K562 (cell line): ENCODE data around the gene PTPRF. TPM values are rescaled to one million over a fixed set of nuclear protein-coding genes. Genes with fewer than 3 reads are reported as not detected.

ENCODE experiments used
- ATAC-seq: fragments of 200-7000 bp; cut with Tn5 transposase; 3 replicates; pipeline ENCODE4 v1.9.1; 2020; ENCODE audit warnings: moderate library complexity
- BruUV-seq: library from RNA; stranded (reverse); fragments of 400-500 nt; replicated peaks from 2 replicates; lab custom pipeline; 2021; lab: Mats Ljungman, UMichigan
- CTCF ChIA-PET: fragments of 300-600 bp; formaldehyde crosslinking; extraction: SDS; loops from one replicate; lab custom pipeline; 2021; ENCODE audit warnings: low intra/inter-chr PET ratio; lab: Yijun Ruan, JAX
- POLR2A ChIA-PET: fragments of 300-600, 350-650 bp; sonication (Branson Sonifier 250); formaldehyde crosslinking; extraction: SDS; loops from one replicate; lab custom pipeline; 2021; ENCODE audit warnings: antibody characterized with exemption, inconsistent platforms; lab: Yijun Ruan, JAX
- DNase-seq, 4 experiments: peaks; one replicate each; pipeline versions ENCODE4 v3.0.0 to v3.0.0-alpha.2; 2011 to 2018; ENCODE audit warnings: low spot score in 3 of 4, mixed read lengths in 3 of 4; ENCODE audit errors: extremely low read depth in 1 of 4
- FAIRE-seq: peaks from 2 replicates; lab custom pipeline; 2011; peaks lifted over from hg19 to GRCh38; lab: Jason Lieb, UNC
- H2AFZ ChIP-seq: 2 replicates; pipeline ENCODE4 v1.6.0; 2011; ENCODE audit warnings: low read depth, low read length, control low read depth, inconsistent platforms
- H3K27ac ChIP-seq: fragments of 200-600 bp; 3 replicates; pipeline ENCODE4 v1.8.0; 2011; ENCODE audit warnings: low read depth, mild to moderate bottlenecking, control low read depth, inconsistent platforms, low read length, moderate library complexity, mixed read lengths; ENCODE audit errors: extremely low read depth
- H3K27me3 ChIP-seq, 2 experiments: fragments of 300-600 bp in 1 of 2; 2 replicates in 1 of 2; 3 replicates in 1 of 2; pipeline versions ENCODE4 v1.6.0 to v1.8.0; 2011; ENCODE audit warnings: inconsistent platforms in 2 of 2, low read length in 2 of 2, mild to moderate bottlenecking in 1 of 2, mixed read lengths in 1 of 2, moderate library complexity in 1 of 2; ENCODE audit not compliant: control insufficient read depth in 2 of 2, insufficient read depth in 2 of 2
- H3K36me3 ChIP-seq: fragments of 300-600 bp; 3 replicates; pipeline ENCODE4 v1.8.0; 2011; ENCODE audit warnings: mild to moderate bottlenecking, low read length, inconsistent platforms; ENCODE audit not compliant: control insufficient read depth, insufficient read depth
- H3K4me1 ChIP-seq, 2 experiments: fragments of 200-600 bp in 1 of 2; replicated peaks in 1 of 2; 2 replicates in 1 of 2; 3 replicates in 1 of 2; pipeline versions ENCODE4 v1.5.1 to v1.8.0; 2011; ENCODE audit warnings: inconsistent platforms in 2 of 2, low read length in 2 of 2, mild to moderate bottlenecking in 1 of 2, mixed read lengths in 1 of 2, moderate library complexity in 1 of 2; ENCODE audit not compliant: control insufficient read depth in 2 of 2, insufficient read depth in 2 of 2
- H3K4me2 ChIP-seq: 2 replicates; pipeline ENCODE4 v1.6.1; 2011; ENCODE audit warnings: low read length, control low read depth, inconsistent platforms, mixed read lengths; ENCODE audit not compliant: insufficient read depth
- H3K4me3 ChIP-seq: fragments of 200-600 bp; sonication (generic), shearing (Covaris generic); 2 replicates; pipeline ENCODE4 v1.5.1; 2016; ENCODE audit warnings: control low read depth, inconsistent platforms
- H3K79me2 ChIP-seq: fragments of 200-600 bp; 3 replicates; pipeline ENCODE4 v1.8.0; 2011; ENCODE audit warnings: low read length, inconsistent platforms; ENCODE audit not compliant: control insufficient read depth, insufficient read depth
- H3K9ac ChIP-seq, 2 experiments: 2 replicates each; pipeline versions ENCODE4 v1.6.0 to v1.6.1; 2011; ENCODE audit warnings: low read depth in 2 of 2, low read length in 2 of 2, control low read depth in 1 of 2, inconsistent platforms in 1 of 2, mild to moderate bottlenecking in 1 of 2, mixed read lengths in 1 of 2; ENCODE audit not compliant: insufficient read depth in 1 of 2
- H3K9me1 ChIP-seq: one replicate; pipeline ENCODE4 v1.6.0; 2011; ENCODE audit warnings: inconsistent platforms, mild to moderate bottlenecking, low read length, moderate library complexity; ENCODE audit not compliant: control insufficient read depth, insufficient read depth
- H3K9me3 ChIP-seq: replicated peaks from 2 replicates; pipeline ENCODE4 v1.5.1; 2011; ENCODE audit warnings: low read depth, low read length, inconsistent platforms; ENCODE audit not compliant: control insufficient read depth, insufficient read depth
- H4K20me1 ChIP-seq: replicated peaks from 2 replicates; pipeline ENCODE4 v1.6.1; 2011; ENCODE audit warnings: low read length, inconsistent platforms, mixed read lengths; ENCODE audit not compliant: control insufficient read depth, insufficient read depth
- FOXK1 ChIP-seq: sonication (generic); formaldehyde crosslinking; IDR thresholded peaks from 2 replicates; pipeline ENCODE4 v1.8.0; 2022; ENCODE audit warnings: missing genetic modification reagents, mild to moderate bottlenecking, borderline replicate concordance
- TAF7 ChIP-seq: fragments of 450-650 bp; IDR thresholded peaks from 2 replicates; pipeline ENCODE4 v1.6.1; 2016; ENCODE audit warnings: missing genetic modification characterization, missing compliant biosample characterization
- TCF3 ChIP-seq: sonication (generic); formaldehyde crosslinking; IDR thresholded peaks from 2 replicates; pipeline ENCODE4 v1.4.0; 2020; ENCODE audit warnings: mild to moderate bottlenecking, missing genetic modification reagents
- ZNF644 ChIP-seq: fragments of 200-800 bp; sonication (Bioruptor generic); IDR thresholded peaks from 2 replicates; pipeline ENCODE4 v1.6.1; 2016; ENCODE audit warnings: low read depth, missing genetic modification characterization, missing compliant biosample characterization
- WGBS: fragments of 100-300 bp; shearing (Covaris generic); methylation state at CpG from one replicate; pipeline ENCODE4 v1.1.6; 2016; ENCODE audit warnings: low coverage, mixed read lengths; ENCODE audit not compliant: insufficient coverage; ENCODE audit errors: missing lambda C conversion rate; 5-methylcytosine and 5-hydroxymethylcytosine counted together
- in situ Hi-C: fragments of 300-500 bp; cut with MboI; formaldehyde crosslinking; loops from 4 replicates; pipeline ENCODE4 v1.15.0; 2018; ENCODE audit warnings: inconsistent platforms, mixed read lengths
- intact Hi-C: fragments of 100-400 bp; cut with micrococcal nuclease; formaldehyde crosslinking; loops from 2 replicates; pipeline ENCODE4 v1.14.2; 2022
- polyA plus RNA-seq, 8 experiments: library from polyadenylated mRNA; depleted of rRNA in 4 of 8; stranded (reverse) in 5 of 8; unstranded in 3 of 8; fragments of >200 nt; fragmentation: Nextera tagmentation in 2 of 8; fragmentation: Illumina TruSeq in 1 of 8; extraction: Ambion mirVana in 2 of 8; extraction: Trizol in 1 of 8; gene quantifications; 2 replicates each; pipeline versions ENCODE4 v1.2.1 to v1.2.3, GENCODE V29; 2011 to 2014; ENCODE audit warnings: inconsistent platforms in 1 of 8, missing spikeins in 1 of 8
- total RNA-seq, 7 experiments: library from RNA; depleted of rRNA in 6 of 7; stranded (reverse); fragments of >200 nt in 6 of 7; fragmentation: Illumina TruSeq in 2 of 7; extraction: Trizol in 2 of 7; gene quantifications; 2 replicates each; pipeline versions ENCODE4 v1.2.1 to v1.2.3, GENCODE V29; 2011 to 2021; ENCODE audit warnings: low replicate concordance in 1 of 7
- TF ChIP-seq, protein P1 (sequence below), 3 experiments: IDR thresholded peaks in 2 of 3; conservative IDR thresholded peaks in 1 of 3; 2 replicates each; pipeline ENCODE4 v1.5.1; 2011 to 2012; ENCODE audit warnings: low read length in 3 of 3, mild to moderate bottlenecking in 3 of 3, control low read depth in 2 of 3, improper control_type of control experiment in 1 of 3, inconsistent platforms in 1 of 3, low read depth in 1 of 3, mixed read lengths in 1 of 3, moderate library complexity in 1 of 3; ENCODE audit not compliant: insufficient read depth in 2 of 3

PTPRF gene
- total and polyA plus RNA-seq, 9 of the 15 experiments (the other 6 are each of a cell fraction or from before 2014, with no cell fraction given) = 0.13 to 4.3 (median 1.1) TPM

DNA sequence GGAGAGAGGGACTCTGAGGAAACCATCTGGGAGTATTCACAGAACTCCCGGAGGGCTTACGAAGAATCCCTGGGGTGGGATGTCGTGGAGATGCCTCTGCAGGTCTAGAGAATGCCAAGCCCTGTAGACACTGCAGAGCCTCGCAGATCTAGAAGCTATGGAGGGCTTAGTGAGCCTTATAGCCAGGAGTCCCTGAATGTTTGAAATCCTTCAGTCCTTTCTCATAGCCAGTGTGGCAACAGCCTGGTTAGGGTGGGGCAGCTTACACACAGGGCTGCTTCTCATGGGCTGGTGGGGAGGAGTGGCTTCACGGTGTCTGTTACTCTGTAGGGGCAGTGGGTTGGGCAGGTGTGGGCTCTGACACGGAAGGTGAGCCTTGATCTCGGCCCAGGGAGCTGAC, 75.1 kb downstream of the PTPRF start (continued):
- TF ChIP-seq FOXK1 (CRISPR knock-in tag) = no peak
- no peak for TF ChIP-seq TCF3 (CRISPR knock-in tag)
- TF ChIP-seq ZNF644 (tag) = no peak

DNA sequence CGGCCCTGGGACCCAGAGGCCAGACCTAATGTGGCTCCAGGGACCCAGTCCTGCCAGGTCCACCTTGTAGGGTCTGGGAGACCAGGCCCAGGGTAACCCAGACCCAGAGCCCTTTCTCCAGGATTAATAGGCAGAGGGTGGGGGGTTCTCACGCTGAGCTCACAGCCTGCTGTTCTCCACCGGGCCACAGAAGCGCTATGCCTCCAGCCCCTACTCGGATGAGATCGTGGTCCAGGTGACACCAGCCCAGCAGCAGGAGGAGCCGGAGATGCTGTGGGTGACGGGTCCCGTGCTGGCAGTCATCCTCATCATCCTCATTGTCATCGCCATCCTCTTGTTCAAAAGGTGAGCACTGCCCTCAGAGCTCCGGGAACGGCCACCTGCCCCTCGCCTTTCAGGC, 75.9 kb downstream of the PTPRF start:
- DNase-seq = peak in 1 of 4 experiments; percentile 14
- Histone ChIP-seq H3K79me2 (no peaks in the 10 kb centered on the region), H3K9me1 (no peaks in the 10 kb centered on the region), H3K27me3 (peaks cover 82 to 98% of the 10 kb centered on the region in 2 experiments), H4K20me1 (peaks cover 60% of the 10 kb centered on the region), H3K4me3 (no peak overlapping the region), H3K4me2 (no peak overlapping the region), H2AFZ (no peak overlapping the region), H3K9ac (no peak overlapping the region), H3K27ac (no peak overlapping the region), H3K36me3 (no peaks in the 10 kb centered on the region), H3K4me1 (peaks cover 0 to 8% of the 10 kb centered on the region in 2 experiments; a peak in 1 of 5 replicates)
- no peak for FAIRE-seq
- peak; percentile 68 for ATAC-seq
- BruUV-seq = no TSS peak
- WGBS = 3% methylated on average over 13 of the region's 13 CpGs
- intact Hi-C loops = no loop called here
- no peak for TF ChIP-seq TAF7 (tag)
- TF ChIP-seq, protein P1, sequence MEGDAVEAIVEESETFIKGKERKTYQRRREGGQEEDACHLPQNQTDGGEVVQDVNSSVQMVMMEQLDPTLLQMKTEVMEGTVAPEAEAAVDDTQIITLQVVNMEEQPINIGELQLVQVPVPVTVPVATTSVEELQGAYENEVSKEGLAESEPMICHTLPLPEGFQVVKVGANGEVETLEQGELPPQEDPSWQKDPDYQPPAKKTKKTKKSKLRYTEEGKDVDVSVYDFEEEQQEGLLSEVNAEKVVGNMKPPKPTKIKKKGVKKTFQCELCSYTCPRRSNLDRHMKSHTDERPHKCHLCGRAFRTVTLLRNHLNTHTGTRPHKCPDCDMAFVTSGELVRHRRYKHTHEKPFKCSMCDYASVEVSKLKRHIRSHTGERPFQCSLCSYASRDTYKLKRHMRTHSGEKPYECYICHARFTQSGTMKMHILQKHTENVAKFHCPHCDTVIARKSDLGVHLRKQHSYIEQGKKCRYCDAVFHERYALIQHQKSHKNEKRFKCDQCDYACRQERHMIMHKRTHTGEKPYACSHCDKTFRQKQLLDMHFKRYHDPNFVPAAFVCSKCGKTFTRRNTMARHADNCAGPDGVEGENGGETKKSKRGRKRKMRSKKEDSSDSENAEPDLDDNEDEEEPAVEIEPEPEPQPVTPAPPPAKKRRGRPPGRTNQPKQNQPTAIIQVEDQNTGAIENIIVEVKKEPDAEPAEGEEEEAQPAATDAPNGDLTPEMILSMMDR (IDR thresholded peaks at IDR 0.05 in 2 of 3, conservative IDR thresholded peaks at IDR 0.05 in 1 of 3; ENCODE audit: insufficient read depth in 2 of 3, low read depth in 1 of 3, low read length in 3 of 3) = peak; percentile 4 to 37 (median 35); a peak in 1 of 6 replicates
- TF ChIP-seq, all 486 proteins: peak for 1
- in situ Hi-C loops = no loop called here
- ChIA-PET POLR2A (interaction anchor here (0.6 kb wide), 1 partner anchor 319 kb away, joined by 3 read pairs; no protein-coding TSS in a partner anchor), CTCF (no interaction called here)
- H3K9me3 ChIP-seq = no peaks in the 10 kb centered on the region
